WTC11 (cell line): ENCODE measurements around the gene BTN2A1. TPM values are rescaled to one million over a fixed set of nuclear protein-coding genes. Genes with fewer than 3 reads are reported as not detected.

Experiments
- ATAC-seq: fragments of 200-7000 bp; cut with Tn5 transposase; 2 replicates; pipeline ENCODE4 v1.10.0; 2021; ENCODE audit warnings: mild to moderate bottlenecking, moderate library complexity
- CTCF ChIA-PET: fragments of 300-600 bp; sonication (Branson Sonifier 250); formaldehyde crosslinking; loops from one replicate; lab custom pipeline; 2021; ENCODE audit warnings: antibody characterized with exemption; lab: Charles Lee
- POLR2A ChIA-PET: fragments of 350-600 bp; sonication (Branson Sonifier 250); formaldehyde crosslinking; loops from one replicate; lab custom pipeline; 2021; ENCODE audit warnings: antibody characterized with exemption; lab: Charles Lee
- DNase-seq: peaks from one replicate; pipeline ENCODE4 v3.0.0; 2021; ENCODE audit warnings: low spot score
- H3K27ac Mint-ChIP-seq: 2 replicates; pipeline ENCODE4 v1.8.0; 2021; ENCODE audit warnings: mixed read lengths
- H3K27me3 Mint-ChIP-seq: 2 replicates; pipeline ENCODE4 v1.8.0; 2021; ENCODE audit warnings: low read depth, mild to moderate bottlenecking, moderate library complexity, mixed read lengths
- H3K36me3 Mint-ChIP-seq: 2 replicates; pipeline ENCODE4 v1.8.0; 2021; ENCODE audit warnings: mixed read lengths
- H3K4me1 Mint-ChIP-seq: 2 replicates; pipeline ENCODE4 v1.8.0; 2022; ENCODE audit warnings: mixed read lengths
- H3K4me3 Mint-ChIP-seq: 2 replicates; pipeline ENCODE4 v1.8.0; 2021; ENCODE audit warnings: mild to moderate bottlenecking, moderate library complexity, mixed read lengths
- H3K9me3 Mint-ChIP-seq: 2 replicates; pipeline ENCODE4 v1.8.0; 2021; ENCODE audit warnings: mixed read lengths
- ATF6 ChIP-seq: sonication (generic); formaldehyde crosslinking; IDR thresholded peaks from 2 replicates; pipeline ENCODE4 v1.8.1; 2023; ENCODE audit warnings: mild to moderate bottlenecking, missing genetic modification reagents
- CREB1 ChIP-seq: sonication (generic); formaldehyde crosslinking; IDR thresholded peaks from 2 replicates; pipeline ENCODE4 v1.8.0; 2023; ENCODE audit warnings: mild to moderate bottlenecking, missing genetic modification reagents
- CTCF ChIP-seq: fragments of 200-600 bp; IDR thresholded peaks from 2 replicates; pipeline ENCODE4 v1.8.0; 2022; ENCODE audit warnings: antibody characterized with exemption
- FOXP1 ChIP-seq: sonication (generic); formaldehyde crosslinking; IDR thresholded peaks from 2 replicates; pipeline ENCODE4 v1.8.0; 2022; ENCODE audit warnings: missing genetic modification reagents, mild to moderate bottlenecking, moderate library complexity, borderline replicate concordance
- HMGXB4 ChIP-seq: sonication (generic); formaldehyde crosslinking; IDR thresholded peaks from 2 replicates; pipeline ENCODE4 v1.8.1; 2023; ENCODE audit warnings: mild to moderate bottlenecking, moderate library complexity, missing genetic modification reagents
- IRF2 ChIP-seq: sonication (generic); formaldehyde crosslinking; IDR thresholded peaks from 2 replicates; pipeline ENCODE4 v1.8.0; 2022; ENCODE audit warnings: low read depth, missing genetic modification reagents, borderline replicate concordance
- JUN ChIP-seq: sonication (generic); formaldehyde crosslinking; IDR thresholded peaks from 2 replicates; pipeline ENCODE4 v1.8.0; 2023; ENCODE audit warnings: mild to moderate bottlenecking, missing genetic modification reagents
- MLX ChIP-seq: sonication (generic); formaldehyde crosslinking; IDR thresholded peaks from 2 replicates; pipeline ENCODE4 v1.8.1; 2023; ENCODE audit warnings: mild to moderate bottlenecking, missing genetic modification reagents, moderate library complexity
- TEAD1 ChIP-seq: sonication (generic); formaldehyde crosslinking; IDR thresholded peaks from 2 replicates; pipeline ENCODE4 v1.8.0; 2022; ENCODE audit warnings: mild to moderate bottlenecking, missing genetic modification reagents
- ZBTB43 ChIP-seq: sonication (generic); formaldehyde crosslinking; IDR thresholded peaks from 2 replicates; pipeline ENCODE4 v1.8.1; 2023; ENCODE audit warnings: mild to moderate bottlenecking, missing genetic modification reagents
- ZNF281 ChIP-seq: sonication (generic); formaldehyde crosslinking; IDR thresholded peaks from 2 replicates; pipeline ENCODE4 v1.8.0; 2023; ENCODE audit warnings: mild to moderate bottlenecking, missing genetic modification reagents
- ZNF512 ChIP-seq: sonication (generic); formaldehyde crosslinking; IDR thresholded peaks from 2 replicates; pipeline ENCODE4 v1.8.1; 2022; ENCODE audit warnings: missing genetic modification reagents, borderline replicate concordance
- total RNA-seq: library from RNA; stranded (reverse); gene quantifications from 3 replicates; pipeline ENCODE4 v1.2.3, GENCODE V29; 2021

Gene BTN2A1
- total RNA-seq, 1 experiment from 2014 or later, result 9.9 TPM

- Mint-ChIP-seq H3K27ac (no peak overlapping the region), H3K27me3 (peaks cover 8% of the 10 kb centered on the region), H3K4me3 (no peak overlapping the region), H3K36me3 (peaks cover 2% of the 10 kb centered on the region; the same call in 1 of the 2 replicates), H3K9me3 (peaks cover 4% of the 10 kb centered on the region), H3K4me1 (peaks cover 21% of the 10 kb centered on the region)
- no peak for ATAC-seq
- TF ChIP-seq TEAD1, result no peak
- TF ChIP-seq ZBTB43 (CRISPR knock-in tag), result no peak
- no peak for TF ChIP-seq ZNF281 (CRISPR knock-in tag)
- no peak for TF ChIP-seq CREB1 (CRISPR knock-in tag)
- no peak for TF ChIP-seq FOXP1 (CRISPR knock-in tag)
- no peak for TF ChIP-seq ZNF512
- TF ChIP-seq IRF2 (CRISPR knock-in tag), result no peak
- TF ChIP-seq HMGXB4 (CRISPR knock-in tag), result no peak
- POLR2A ChIA-PET, result no interaction called here
- CTCF ChIA-PET, result interaction anchor here (0.9 to 1.3 kb wide), 3 partner anchors 9 to 70 kb away, joined by 3 to 14 read pairs (median 3); no protein-coding TSS in a partner anchor
- DNase-seq, result no peak
Observed at GRCh38 chr6:26411751-26412150, 46.0 kb upstream of the BTN2A1 start.

- peak; percentile 78 for ATAC-seq
Observed at GRCh38 chr6:26412228-26412627, 45.5 kb upstream of the BTN2A1 start.

More at GRCh38 chr6:26412228-26412627, 45.5 kb upstream of the BTN2A1 start:
- no peak overlapping the region for H3K27ac Mint-ChIP-seq
- POLR2A ChIA-PET, result no interaction called here
- peaks cover 11% of the 10 kb centered on the region for H3K27me3 Mint-ChIP-seq
- CTCF ChIA-PET, result interaction anchor here (0.9 to 1.3 kb wide), 3 partner anchors 8 to 71 kb away, joined by 3 to 14 read pairs (median 3); no protein-coding TSS in a partner anchor
- no peak for TF ChIP-seq CTCF
- no peak for TF ChIP-seq JUN (CRISPR knock-in tag)
- no peak for TF ChIP-seq MLX (CRISPR knock-in tag)
- no peak for TF ChIP-seq ATF6 (CRISPR knock-in tag)
- H3K4me1 Mint-ChIP-seq, result peaks cover 21% of the 10 kb centered on the region
- peaks cover 8% of the 10 kb centered on the region for H3K9me3 Mint-ChIP-seq
- DNase-seq, result no peak
- H3K36me3 Mint-ChIP-seq, result peaks cover 2% of the 10 kb centered on the region; the same call in 1 of the 2 replicates
- H3K4me3 Mint-ChIP-seq, result no peak overlapping the region
